HG02588 (cell line): ENCODE data around the gene C19orf38.

ENCODE experiments used
- ATAC-seq: cut with Tn5 transposase; IDR thresholded peaks from one replicate; pipeline ENCODE4 v1.9.1; 2021; ENCODE audit warnings: mild to moderate bottlenecking, moderate library complexity; ENCODE audit not compliant: unreplicated experiment

Gene C19orf38, protein sequence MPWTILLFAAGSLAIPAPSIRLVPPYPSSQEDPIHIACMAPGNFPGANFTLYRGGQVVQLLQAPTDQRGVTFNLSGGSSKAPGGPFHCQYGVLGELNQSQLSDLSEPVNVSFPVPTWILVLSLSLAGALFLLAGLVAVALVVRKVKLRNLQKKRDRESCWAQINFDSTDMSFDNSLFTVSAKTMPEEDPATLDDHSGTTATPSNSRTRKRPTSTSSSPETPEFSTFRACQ

DNA sequence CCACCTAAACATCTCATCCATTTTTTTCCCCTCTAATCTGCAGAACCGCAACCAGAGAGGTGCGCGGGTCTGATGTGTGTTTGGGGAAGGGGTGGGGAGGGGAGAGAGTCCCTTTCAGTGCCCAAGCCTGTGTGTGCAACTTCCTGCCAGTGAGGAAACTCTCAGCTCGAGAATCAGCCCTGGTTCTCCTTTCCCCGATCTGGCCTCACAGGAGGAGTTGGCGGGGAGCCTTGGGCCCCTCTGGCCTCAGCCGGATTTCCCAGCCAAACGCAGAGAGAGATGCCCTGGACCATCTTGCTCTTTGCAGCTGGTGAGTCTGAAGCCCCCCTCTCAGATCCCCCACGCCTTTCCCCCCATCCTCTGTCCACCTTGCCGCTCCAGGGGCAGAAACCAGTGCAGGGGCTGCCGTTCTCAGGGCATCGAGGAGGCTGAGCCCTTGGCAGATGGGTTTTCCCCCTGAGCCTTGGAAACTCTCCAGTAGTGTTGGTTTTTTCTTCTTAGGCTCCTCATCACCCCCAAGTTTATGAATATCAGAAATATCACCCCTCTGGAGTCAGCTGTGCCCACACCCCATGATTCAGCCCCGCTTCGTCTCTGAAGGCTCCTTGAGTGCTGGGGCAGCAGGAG, at the start of gene C19orf38:
TSS of gene C19orf38 (plus strand) at position 186 of the 627 bp plus-strand sequence. CDS start at position 280, 94 bp downstream.
- no peak for ATAC-seq

DNA sequence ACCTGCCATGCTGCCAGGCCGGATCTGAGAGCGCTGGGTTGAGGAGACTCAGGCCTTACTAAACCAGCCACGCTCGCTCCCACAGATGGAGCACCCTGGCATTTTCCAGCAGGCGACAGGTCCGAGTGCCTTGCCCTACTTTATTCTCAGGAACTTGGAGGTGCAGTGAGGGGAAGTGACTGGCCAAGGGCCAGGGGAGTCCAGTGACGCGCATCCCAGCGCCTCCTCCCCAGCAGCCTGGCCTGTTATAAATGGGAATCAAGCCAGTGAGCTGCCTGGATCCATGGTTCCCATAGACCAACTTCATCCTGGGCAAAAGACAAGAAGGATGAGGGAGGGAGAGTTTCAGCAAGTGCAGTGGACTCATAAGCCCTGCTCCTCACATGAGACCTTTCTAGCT, 47.7 kb upstream of the C19orf38 start:
- ATAC-seq: no peak

DNA sequence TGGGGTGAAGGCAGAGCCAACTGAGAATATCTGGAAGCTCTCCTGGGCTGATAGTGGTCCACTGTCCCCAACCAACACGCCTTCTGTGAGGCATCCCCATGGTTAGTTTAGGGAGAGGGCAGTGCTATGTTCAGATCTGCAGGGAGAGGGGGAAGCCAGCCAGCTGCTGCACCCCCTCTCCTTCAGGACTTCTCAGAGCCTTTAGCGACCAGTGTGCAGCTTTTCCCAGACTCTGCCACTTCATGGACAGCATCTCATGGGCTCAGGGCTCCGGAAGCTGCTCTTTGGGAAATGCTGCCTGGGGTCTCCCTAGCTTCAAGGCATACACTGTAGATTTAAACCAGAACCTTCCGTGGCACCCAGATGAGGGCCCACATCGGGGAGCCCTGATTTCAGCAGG, 45.7 kb upstream of the C19orf38 start:
- ATAC-seq: no peak

DNA sequence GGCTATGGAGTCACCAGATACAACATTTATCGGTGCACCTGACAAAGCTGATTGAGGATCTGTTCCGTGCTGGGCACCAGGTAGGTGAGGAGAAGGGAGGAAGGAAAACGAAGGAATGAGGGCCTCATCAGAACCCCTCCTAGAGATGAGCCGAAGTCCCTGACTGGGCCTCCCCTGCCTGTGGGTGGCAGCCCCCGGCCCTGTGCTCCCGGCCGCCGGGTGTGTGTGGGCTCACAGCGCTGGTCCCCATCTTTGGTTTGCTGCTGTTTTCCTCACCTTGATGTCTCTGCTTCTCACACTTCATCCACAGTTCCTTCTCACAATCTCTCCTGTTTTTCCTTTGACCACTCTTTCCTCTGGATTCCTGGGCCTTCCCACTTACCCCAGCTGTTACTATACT, 45.0 kb upstream of the C19orf38 start:
- ATAC-seq: no peak

DNA sequence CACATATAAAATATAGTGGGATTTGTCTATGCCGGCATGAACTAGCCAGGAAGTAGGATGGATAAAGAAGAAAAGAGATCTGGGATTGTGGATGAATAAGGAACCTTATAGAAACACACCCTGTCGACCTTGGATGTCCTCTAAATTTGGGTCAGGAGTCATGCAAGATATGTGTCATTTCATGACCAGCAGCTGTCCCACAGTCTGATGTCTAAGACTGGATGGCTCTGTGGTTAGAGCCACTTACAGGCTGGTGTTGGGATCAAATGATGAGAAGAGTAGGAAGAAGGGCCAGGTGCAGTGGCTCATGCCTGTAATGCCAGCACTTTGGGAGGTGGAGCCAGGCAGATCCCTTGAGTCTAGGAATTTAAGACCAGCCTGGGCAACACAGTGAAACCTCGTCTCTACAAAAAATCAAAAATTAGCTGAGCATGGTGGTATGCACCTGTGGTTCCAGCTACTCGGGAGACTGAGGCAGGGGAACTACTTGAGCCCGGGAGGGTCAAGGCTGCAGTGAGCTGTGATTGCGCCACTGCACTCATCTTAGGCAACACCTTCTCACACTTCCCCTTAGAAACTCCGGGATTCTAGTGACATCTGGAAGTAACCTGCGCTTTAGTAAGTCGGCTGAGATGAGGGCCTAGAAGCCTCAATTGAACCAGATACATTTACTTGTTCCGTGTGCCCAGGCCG, 43.0 kb upstream of the C19orf38 start:
- no peak for ATAC-seq

DNA sequence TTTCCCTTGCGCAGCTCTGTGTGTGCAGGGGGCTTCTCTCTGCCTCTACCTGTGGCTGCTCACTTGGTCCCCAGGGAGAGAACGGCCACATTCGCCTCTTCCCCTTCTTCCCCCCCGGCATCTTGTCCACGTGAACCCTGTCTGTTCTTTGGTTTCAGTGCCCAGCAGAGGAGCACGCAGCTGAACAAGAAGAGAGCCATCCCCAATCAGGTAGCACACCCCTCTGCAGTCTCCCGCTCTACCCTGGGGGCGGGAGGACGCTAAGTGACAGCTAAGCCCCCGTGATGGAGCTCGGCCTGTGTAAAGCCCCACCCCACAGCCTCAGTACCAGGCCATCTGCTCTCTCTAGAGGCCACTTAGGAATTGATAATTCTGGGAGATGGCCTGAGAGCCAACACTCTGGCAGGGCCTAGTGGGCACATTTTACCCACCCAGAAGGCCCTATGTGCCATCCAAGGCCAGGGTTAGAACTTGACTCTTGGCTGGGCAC, 42.4 kb upstream of the C19orf38 start:
- no peak for ATAC-seq

DNA sequence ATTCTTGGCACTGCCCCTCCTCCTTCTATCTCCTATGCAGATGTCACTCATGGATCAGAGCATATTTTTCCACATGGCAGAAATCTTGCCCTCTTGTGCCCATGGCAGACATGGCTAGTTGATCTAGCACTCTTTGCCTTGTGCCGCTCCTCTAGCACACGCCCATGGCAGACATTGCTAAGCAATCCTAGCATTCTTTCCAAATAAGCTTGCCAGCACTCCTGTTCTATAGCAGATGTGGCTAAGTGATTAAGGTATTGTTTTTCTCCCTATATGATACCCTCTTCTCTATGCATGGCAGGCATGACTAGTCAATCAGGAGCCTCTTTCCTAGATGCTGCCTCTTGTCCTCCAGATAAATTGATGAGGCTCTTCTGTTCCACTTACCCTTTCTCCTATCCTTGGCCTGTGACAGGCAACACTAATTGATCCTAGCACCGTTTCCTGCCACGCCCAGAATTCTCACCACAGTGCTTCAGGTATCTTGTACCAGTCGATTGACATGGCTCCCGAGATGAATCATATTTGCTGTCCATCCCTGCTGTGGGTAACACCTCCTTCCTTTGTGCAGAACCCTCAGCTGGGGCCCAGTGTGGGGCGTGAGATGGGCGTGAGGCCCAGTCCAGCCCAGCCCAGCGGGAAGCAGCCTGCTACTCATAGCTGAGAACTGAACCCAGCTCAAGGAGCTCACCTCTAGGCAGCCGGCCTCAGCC, 39.1 kb upstream of the C19orf38 start:
- no peak for ATAC-seq

DNA sequence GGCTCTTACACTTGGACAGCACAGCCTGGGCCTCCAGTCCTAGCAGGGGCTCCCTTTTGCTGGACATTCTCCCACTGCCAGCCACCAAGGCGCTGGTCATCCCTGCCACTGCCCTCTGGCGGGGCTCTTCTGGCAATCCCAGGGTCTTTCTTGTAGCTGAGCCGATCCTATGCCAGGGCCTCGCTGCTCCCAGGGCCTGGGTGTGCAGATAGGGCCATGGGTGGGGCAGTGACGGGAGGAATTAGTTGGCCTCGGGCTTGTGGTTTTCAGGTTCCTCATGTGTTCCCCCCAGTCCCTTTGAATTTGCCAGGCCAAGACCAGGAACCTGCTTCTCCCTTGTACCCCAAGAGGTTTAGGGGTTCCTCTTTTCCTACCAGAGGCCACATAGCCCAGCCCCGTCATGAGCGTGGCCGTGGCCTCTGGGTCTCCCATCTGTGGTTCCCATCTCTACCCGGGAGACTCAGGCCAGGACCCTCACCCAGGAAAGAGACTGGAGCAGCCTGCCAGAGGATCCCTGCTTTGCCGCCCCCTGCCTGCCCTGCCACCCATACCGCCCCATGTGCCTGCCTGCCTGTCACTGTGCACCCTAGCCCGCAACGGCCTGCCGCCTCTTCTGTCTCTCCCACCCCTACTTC, 38.4 kb upstream of the C19orf38 start:
- no peak for ATAC-seq

DNA sequence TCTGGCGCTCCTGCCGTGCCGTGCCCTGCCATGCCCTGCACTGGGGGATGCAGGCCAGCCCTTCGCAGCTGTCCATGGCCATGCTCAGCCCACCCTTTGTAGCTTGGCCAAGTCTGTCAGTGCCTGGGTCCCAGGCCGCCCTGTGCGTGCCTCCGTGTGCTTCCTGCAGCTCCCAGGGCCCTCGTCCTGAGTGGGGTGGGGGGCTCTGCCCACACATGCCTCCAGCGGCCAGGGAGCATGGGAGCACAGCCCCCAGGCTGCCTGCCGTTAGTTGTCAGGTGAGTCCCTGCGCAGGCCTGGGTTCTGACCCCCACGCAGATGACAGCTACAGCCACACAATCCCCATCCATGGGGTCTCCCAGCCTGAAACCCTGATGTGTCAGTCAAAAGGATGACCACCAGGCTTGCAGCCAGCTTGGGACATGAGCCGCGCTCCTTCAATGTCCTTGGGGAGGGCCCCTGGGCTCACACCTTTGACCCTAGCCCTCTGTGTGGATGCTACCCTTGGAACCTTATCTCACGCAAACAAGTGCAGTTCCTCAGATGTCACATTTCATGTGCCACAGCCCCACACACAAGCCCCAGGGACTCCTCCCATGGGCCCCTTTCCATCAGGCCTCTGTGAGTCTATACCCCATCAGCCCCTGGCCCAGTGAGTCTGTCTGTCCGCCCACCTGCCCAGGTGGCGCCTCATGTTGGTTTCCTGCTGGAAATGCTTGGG, 36.7 kb upstream of the C19orf38 start:
- ATAC-seq: no peak

DNA sequence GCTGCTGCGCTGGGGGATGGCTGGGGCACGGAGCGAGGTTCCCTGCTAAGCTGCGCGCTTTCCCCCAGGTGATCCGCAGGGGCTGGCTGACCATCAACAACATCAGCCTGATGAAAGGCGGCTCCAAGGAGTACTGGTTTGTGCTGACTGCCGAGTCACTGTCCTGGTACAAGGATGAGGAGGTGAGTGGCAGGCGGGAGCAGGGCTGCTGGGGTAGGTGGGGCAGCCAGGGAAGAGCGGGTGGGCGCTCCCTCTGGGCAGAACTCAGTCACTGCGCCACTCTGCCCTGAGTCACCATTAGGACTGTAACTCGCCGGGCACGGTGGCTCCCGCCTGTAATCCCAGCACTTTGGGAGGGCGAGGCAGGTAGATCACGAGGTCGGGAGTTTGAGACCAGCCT, 36.0 kb upstream of the C19orf38 start:
- no peak for ATAC-seq

DNA sequence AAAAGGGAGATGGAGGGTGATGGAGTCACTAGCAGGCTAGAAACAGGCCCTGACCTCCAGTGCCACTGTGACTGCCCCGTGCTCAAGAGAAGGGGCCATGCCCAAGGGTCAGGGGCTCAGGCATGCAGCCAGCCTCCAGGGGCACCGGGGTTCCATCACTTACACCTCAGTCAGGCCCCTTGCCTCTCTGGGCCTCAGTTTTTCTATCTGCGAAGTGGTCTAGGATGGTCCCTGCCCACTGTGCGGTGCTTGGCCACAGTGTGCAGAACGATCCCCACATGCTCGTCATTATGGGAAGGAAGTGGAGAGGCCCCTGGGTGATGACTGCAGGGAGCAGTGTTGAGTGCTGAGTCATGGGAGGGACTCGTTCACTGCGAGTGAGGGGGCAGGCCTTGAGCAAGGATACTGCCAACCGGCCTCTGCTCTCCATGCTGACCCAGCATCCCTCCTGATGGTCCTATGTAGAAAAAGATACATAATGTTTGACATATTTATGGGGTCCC, 35.3 kb upstream of the C19orf38 start:
- no peak for ATAC-seq

DNA sequence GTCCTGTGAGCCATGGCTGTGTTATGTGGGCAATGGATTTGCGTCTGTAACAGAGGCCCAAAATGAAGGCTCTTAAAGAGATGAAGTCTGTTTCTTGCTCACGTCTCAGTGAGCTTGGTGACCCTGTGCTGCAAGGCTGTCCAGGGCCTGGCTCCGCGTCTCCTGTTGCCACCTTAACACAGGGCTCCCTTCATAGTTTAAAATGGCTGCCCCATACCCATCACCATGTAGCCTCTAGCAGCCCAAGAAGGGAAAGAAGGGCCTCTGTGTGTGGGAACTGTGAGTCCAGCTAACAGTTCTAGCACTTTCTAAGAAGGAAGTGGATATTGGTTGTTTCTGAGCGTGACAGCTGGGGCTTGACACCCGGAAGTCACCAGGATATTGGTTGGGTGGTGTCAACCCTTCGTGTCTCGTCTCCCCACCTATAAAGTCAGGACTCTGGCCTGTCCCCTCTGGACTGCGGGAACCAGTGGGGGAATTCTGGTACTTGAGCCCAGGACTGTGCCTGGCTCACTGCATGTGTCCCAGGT, 33.1 kb upstream of the C19orf38 start:
- ATAC-seq: no peak

DNA sequence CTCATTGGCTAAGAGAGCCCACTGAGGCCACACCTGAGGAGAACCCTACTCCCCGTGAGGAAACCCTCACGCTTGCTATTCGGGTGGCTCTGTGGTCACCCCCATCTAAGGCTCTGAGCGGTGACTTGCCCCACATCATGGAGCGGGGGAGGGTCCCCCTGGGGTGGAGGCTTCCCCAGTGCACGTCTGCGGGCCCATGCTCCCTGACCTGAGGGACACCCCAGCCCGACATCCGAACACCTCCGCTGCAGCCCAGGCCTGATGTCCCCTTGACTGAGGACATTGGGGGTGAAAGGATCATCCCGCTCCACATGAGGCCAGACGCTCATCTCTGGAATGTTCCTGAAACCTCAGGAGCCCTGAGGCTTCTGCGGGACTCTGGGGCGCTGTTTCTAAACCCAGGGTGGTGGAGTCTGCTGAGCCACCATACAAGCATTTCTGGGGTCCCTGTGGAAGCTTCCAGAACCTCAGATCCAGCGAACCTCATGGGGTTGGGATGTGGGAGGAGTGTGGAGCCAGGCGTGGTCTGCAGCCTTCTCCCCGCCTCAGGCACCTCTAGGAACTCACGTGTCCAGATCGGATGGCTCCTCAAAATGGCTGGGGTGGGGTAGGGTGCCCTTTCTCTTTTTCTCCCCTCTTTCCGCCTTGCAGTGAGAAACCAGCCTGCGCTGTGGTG, 32.1 kb upstream of the C19orf38 start:
- ATAC-seq: no peak

DNA sequence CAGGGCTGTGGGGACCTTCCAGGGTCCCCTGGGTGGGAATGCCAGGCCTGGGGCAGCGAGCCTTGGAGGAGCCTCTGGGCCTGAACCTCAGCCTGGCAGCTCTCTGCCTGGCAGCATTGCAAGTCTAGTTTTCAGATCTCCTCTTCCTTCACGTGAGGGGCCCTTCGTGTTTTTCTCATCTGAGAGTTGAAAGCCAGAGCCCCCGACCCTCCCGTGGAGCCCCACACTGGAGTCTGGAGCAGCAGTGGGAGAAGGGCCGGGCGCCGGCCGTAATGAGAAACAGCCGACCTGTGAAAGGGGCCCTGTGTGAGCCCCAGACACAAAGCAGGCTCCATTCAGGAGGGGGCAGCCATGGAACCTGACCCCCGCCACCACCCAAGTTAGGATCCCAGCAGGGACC, 31.5 kb upstream of the C19orf38 start:
- no peak for ATAC-seq

DNA sequence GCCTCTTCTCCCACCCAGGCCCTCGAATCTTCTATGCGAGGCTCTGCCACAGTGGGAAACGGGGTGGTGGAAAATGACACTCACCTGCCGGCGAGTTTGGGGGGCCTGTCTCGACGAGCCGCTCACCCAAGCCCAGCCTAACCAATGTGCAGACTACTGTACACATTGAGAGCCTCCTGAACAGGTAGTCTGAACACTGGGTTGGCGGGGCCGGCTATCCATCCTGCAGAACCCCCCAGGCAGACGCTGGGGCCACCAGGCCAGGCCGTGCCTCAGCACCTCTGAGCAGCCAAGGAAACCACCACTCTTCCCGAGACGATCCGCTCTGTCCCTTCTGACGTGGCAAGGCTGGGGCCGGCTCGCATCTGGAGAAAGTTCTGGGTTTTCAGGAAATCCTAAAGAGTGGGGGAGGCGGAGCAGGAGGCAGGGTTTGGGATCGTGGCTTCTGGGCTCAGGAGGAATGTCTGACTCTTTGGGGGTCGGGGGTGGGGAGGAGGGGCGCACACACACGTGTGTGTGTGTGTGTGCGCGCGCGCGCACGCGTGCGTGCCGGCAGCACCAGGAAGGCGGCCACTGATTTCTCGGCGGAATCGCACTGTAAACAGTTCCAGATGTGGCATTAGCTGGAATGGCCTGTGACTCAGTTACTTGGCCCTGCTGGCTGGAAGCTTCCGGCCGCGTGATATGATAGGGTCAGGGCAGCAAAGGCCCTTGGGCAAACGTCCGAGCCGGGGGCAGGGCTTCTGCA, 30.8 kb upstream of the C19orf38 start:
- no peak for ATAC-seq

DNA sequence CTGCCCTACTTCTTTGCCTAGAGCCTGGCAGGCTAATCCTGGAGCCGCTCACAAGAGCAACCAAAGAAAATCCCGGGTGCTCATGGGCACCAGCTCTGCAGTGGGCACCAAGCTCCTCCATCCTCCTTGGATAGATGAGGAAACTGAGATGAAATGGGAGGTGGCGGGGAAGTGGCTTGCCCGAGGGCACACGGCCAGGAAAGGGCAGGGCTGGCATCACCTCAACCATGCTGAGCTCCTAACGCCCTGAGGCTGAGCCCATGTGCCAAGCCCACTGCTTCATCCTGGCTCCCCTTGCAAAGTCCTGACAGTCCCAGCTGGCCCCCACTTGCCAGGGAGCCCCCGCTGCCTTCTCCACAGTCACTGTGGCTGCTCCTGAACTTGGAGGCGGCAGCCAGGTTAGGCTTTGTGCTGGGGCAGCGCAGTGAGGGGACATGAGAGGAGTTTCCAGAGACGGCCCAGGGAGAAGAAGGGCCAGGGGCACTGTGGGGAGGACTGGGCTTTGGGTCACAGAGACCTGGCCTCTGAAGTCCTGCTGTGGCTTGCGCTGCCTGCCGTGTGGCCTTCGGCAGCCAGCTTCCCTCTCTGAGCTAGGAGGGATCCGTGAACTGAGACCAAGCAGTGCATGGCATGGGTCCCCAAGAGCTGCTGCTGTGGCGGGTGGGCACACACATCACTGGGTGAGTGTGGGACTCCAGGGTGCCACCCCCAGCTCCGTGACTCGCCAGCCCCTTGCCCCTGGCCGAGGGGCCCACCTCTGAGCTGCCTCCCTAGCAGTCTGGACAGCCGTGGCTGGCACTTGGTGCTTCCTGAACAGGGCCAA, 29.7 kb upstream of the C19orf38 start:
- no peak for ATAC-seq

DNA sequence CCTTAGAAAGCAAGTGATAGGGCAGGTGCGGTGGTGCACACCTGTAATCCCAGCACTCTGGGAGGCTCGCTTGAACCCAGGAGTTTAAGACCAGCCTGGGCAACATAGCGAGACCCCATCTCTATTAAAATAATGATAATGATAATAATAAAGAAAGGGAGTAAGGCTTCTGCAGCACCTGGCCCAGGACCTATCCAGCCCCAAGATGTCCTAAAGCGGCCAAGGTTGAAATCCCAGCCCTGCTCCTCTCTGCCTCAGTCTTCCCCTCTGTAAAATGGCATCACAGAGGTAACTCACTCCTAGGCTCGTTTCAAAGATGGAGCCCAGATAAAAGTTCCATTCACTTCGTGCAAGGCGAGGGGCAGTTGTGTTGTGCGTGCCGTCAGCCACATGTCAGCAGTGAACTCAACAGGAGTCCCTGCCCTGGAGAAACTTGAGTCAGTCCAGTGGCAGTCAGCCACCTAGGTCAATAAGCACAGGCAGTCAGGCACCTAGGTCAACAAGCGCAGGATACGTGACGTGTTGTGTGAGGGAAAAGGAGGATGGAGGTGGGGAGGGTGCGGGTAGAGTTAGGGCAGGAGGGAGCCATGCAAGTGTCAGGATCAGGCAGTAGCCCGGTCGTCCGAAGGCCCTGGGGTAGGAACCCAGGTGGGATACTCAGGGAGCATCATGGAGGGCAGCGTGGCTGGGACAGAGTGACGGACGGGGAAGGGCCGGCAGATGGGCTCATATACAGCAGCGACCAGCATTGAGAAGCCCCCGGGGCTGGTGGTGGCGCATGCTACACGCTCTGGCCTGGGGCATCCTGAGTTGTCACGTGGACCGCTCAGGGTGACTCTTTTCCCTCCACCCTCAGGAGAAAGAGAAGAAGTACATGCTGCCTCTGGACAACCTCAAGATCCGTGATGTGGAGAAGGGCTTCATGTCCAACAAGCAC, 28.8 kb upstream of the C19orf38 start:
- ATAC-seq: no peak
